ENCODE results near the gene PSD2. TPM values are rescaled to one million over a fixed set of nuclear protein-coding genes. Genes with fewer than 3 reads are reported as not detected.

The PSD2 gene
- total and polyA plus RNA-seq, 2 of the 13 experiments (the other 11 are each of a cell fraction or from before 2014, with no cell fraction given): 0.07 TPM; not detected in 1

DNA sequence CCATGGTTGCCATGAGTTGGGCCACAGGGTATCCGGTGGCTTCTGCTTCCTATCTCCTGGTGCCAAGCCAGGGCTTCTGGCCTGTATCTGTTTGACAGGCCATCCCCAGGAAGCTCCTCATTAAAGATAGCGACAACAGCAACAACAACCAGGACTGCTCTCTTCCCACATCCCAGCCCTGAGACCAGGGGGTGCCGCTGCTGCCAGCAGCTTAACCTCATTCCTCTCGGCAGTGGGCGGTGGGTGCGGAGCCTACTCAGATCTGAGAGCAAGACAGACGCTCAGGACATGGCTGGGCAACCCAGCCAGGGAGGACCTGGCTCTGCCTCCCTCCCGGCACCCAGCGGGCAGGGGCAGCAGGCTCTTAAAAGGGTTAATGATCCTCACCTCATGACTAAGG is 98.3 kb downstream of the PSD2 start (continued):
- TF ChIP-seq ZNF44 (CRISPR knock-in tag; IDR thresholded peaks at IDR 0.05) (no peak), HES4 (CRISPR knock-in tag; IDR thresholded peaks at IDR 0.05; ENCODE audit: borderline replicate concordance) (no peak), RFXANK (CRISPR knock-in tag; IDR thresholded peaks at IDR 0.05) (no peak)
- TF ChIP-seq, protein P1, sequence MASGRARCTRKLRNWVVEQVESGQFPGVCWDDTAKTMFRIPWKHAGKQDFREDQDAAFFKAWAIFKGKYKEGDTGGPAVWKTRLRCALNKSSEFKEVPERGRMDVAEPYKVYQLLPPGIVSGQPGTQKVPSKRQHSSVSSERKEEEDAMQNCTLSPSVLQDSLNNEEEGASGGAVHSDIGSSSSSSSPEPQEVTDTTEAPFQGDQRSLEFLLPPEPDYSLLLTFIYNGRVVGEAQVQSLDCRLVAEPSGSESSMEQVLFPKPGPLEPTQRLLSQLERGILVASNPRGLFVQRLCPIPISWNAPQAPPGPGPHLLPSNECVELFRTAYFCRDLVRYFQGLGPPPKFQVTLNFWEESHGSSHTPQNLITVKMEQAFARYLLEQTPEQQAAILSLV (CRISPR knock-in tag; IDR thresholded peaks at IDR 0.05; ENCODE audit: borderline replicate concordance): no peak

Small RNA genes within 50 kb of the gene (small RNA-seq; reads per million reads assigned to genes)
- 0 reads per million in 3 experiments for gene AC008667.4 (ENCODE audit: insufficient read depth in 2 of 3, insufficient read length in 3 of 3, low read depth in 2 of 3, low replicate concordance in 1 of 3)

Other genes starting within 250 kb of the PSD2 start
- gene UBE2D2, start 234.5 kb upstream of the PSD2 start, total RNA-seq (2016; rRNA removed; fragmentation: Illumina TruSeq; extraction: Trizol): 109 and 118 TPM in 2 replicates
- gene UBE2D2, start 234.5 kb upstream of the PSD2 start, polyA plus RNA-seq (2011; rRNA removed): 59.9 and 79.1 TPM in 2 replicates
- gene CXXC5, start 147.5 kb upstream of the PSD2 start, total RNA-seq (2016; rRNA removed; fragmentation: Illumina TruSeq; extraction: Trizol): 30.7 and 33.0 TPM in 2 replicates
- 27.9 and 32.3 TPM in 2 replicates for gene CXXC5, start 147.5 kb upstream of the PSD2 start, polyA plus RNA-seq (2011; rRNA removed)
- gene NRG2, start 247.5 kb downstream of the PSD2 start, total RNA-seq (2016; rRNA removed; fragmentation: Illumina TruSeq; extraction: Trizol): not detected in 2 replicates
- gene NRG2, start 247.5 kb downstream of the PSD2 start, polyA plus RNA-seq (2011; rRNA removed): not detected in 2 replicates

Measured in HepG2 (cell line).